Tibial artery (tissue), 4 donors: ENCODE data around the gene FCHSD2.

Experiments
- DNase-seq, 2 donors: peaks; one replicate each; pipeline ENCODE4 v3.0.0-alpha.2; 2019
- H3K27ac ChIP-seq, 2 donors: fragments of 200-600 bp; sonication (generic) in 1 of 2; 1 replicate in 1 of 2; 2 replicates in 1 of 2; pipeline ENCODE4 v1.5.1; 2018 to 2019; ENCODE audit warnings: mild to moderate bottlenecking in 1 of 2
- H3K27me3 ChIP-seq, 2 donors: fragments of 200-600 bp; sonication (generic) in 1 of 2; one replicate each; pipeline versions ENCODE4 v1.5.1 to v1.6.0; 2016 to 2019
- H3K36me3 ChIP-seq, 3 donors: fragments of 200-600 bp; sonication (generic) in 2 of 3; one replicate each; pipeline ENCODE4 v1.5.1; 2016 to 2019; ENCODE audit warnings: mild to moderate bottlenecking in 2 of 3
- H3K4me1 ChIP-seq, 4 donors: fragments of 200-600 bp; sonication (generic) in 2 of 4; 1 replicate in 3 of 4; 2 replicates in 1 of 4; pipeline ENCODE4 v1.5.1; 2016 to 2019
- H3K4me3 ChIP-seq, 2 donors: fragments of 200-600 bp; sonication (generic) in 1 of 2; 1 replicate in 1 of 2; 2 replicates in 1 of 2; pipeline ENCODE4 v1.5.1; 2018 to 2019; ENCODE audit warnings: mild to moderate bottlenecking in 2 of 2
- H3K9me3 ChIP-seq, 3 donors: fragments of 200-600 bp; sonication (generic) in 1 of 3; one replicate each; pipeline ENCODE4 v1.5.1; 2016 to 2019
- intact Hi-C: fragments of 100-400 bp; cut with DNase I; formaldehyde crosslinking; loops from one replicate; pipeline ENCODE4 v1.15.0; 2023; ENCODE audit warnings: low total_unique reads
- TF ChIP-seq, protein P1 (sequence below), 2 experiments: fragments of 200-600 bp in 1 of 2; fragments of 450-650 bp in 1 of 2; IDR thresholded peaks; one replicate each; pipeline ENCODE4 v1.5.1; 2017 to 2019; ENCODE audit warnings: antibody characterized with exemption in 2 of 2, mild to moderate bottlenecking in 1 of 2, moderate library complexity in 1 of 2

The FCHSD2 gene

GRCh38 chr11:73142128-73142377 lies at the start of gene FCHSD2:
Gene FCHSD2 (minus strand): TSS chr11:73142318. CDS start chr11:73141877, 441 bp downstream.
- no peaks in the 10 kb centered on the region for H3K27me3 ChIP-seq
- intact Hi-C loops, result no loop called here
- TF ChIP-seq, protein P1, sequence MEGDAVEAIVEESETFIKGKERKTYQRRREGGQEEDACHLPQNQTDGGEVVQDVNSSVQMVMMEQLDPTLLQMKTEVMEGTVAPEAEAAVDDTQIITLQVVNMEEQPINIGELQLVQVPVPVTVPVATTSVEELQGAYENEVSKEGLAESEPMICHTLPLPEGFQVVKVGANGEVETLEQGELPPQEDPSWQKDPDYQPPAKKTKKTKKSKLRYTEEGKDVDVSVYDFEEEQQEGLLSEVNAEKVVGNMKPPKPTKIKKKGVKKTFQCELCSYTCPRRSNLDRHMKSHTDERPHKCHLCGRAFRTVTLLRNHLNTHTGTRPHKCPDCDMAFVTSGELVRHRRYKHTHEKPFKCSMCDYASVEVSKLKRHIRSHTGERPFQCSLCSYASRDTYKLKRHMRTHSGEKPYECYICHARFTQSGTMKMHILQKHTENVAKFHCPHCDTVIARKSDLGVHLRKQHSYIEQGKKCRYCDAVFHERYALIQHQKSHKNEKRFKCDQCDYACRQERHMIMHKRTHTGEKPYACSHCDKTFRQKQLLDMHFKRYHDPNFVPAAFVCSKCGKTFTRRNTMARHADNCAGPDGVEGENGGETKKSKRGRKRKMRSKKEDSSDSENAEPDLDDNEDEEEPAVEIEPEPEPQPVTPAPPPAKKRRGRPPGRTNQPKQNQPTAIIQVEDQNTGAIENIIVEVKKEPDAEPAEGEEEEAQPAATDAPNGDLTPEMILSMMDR (IDR thresholded peaks at IDR 0.05), result no peak
- peak within 1 kb of the TSS; percentile 79 to 83 for H3K4me3 ChIP-seq
- DNase-seq, result no peak
- peak within 1 kb of the TSS; percentile 94 for H3K27ac ChIP-seq
- H3K36me3 ChIP-seq, result no peaks in the 10 kb centered on the region
- H3K9me3 ChIP-seq, result no peaks in the 10 kb centered on the region
- peaks cover 0 to 65% (median 34%) of the 10 kb centered on the region in 4 donors for H3K4me1 ChIP-seq

- Histone ChIP-seq H3K36me3 (no peaks in the 10 kb centered on the region), H3K4me1 (peaks cover 0 to 26% (median 20%) of the 10 kb centered on the region in 4 donors), H3K27ac (no peak overlapping the region), H3K27me3 (no peaks in the 10 kb centered on the region), H3K9me3 (no peaks in the 10 kb centered on the region), H3K4me3 (no peak overlapping the region)
- TF ChIP-seq, protein P1 (IDR thresholded peaks at IDR 0.05), result no peak
- intact Hi-C loops, result no loop called here
- peak in 1 of 2 donors; percentile 59 for DNase-seq
These were observed 49.0 kb upstream of the FCHSD2 start for GRCh38 chr11:73191151-73191550.

- TF ChIP-seq, protein P1 (IDR thresholded peaks at IDR 0.05), result no peak
- Histone ChIP-seq H3K9me3 (no peaks in the 10 kb centered on the region), H3K27ac (no peak overlapping the region), H3K27me3 (no peaks in the 10 kb centered on the region), H3K4me1 (peaks cover 0 to 32% (median 26%) of the 10 kb centered on the region in 4 donors), H3K36me3 (no peaks in the 10 kb centered on the region), H3K4me3 (no peak overlapping the region)
- no peak for DNase-seq
- intact Hi-C loops, result no loop called here
These were observed 48.4 kb upstream of the FCHSD2 start for GRCh38 chr11:73190557-73190885.

GRCh38 chr11:73189723-73190556 lies 47.8 kb upstream of the FCHSD2 start:
- intact Hi-C loops, result loop anchor here (5.0 to 10.0 kb wide), 2 partner anchors 97 to 205 kb away; no protein-coding TSS in a partner anchor
- H3K4me1 ChIP-seq, result peaks cover 0 to 38% (median 30%) of the 10 kb centered on the region in 4 donors
- H3K27ac ChIP-seq, result no peak overlapping the region
- no peaks in the 10 kb centered on the region for H3K36me3 ChIP-seq
- no peaks in the 10 kb centered on the region for H3K27me3 ChIP-seq
- no peaks in the 10 kb centered on the region for H3K9me3 ChIP-seq
- TF ChIP-seq, protein P1 (IDR thresholded peaks at IDR 0.05), result no peak
- no peak overlapping the region for H3K4me3 ChIP-seq
- peak in 1 of 2 donors; percentile 54 for DNase-seq

- intact Hi-C loops, result loop anchor here (5.0 to 10.0 kb wide), 2 partner anchors 98 to 205 kb away; no protein-coding TSS in a partner anchor
- Histone ChIP-seq H3K36me3 (no peaks in the 10 kb centered on the region), H3K4me1 (peaks cover 0 to 38% (median 30%) of the 10 kb centered on the region in 4 donors), H3K27me3 (no peaks in the 10 kb centered on the region), H3K9me3 (no peaks in the 10 kb centered on the region), H3K4me3 (no peak overlapping the region), H3K27ac (no peak overlapping the region)
- TF ChIP-seq, protein P1 (IDR thresholded peaks at IDR 0.05), result no peak
- peak; percentile 59 to 74 for DNase-seq
These were observed 47.2 kb upstream of the FCHSD2 start for GRCh38 chr11:73189315-73189714.
